ENCODE results near the gene GRIA3. TPM values are rescaled to one million over a fixed set of nuclear protein-coding genes. Genes with fewer than 3 reads are reported as not detected.

Gene GRIA3
- total RNA-seq, 1 experiment from 2014 or later: not detected

GRCh38 chrX:123184866-123185276 is 793 bp downstream of the GRIA3 start:
- no peak for DNase-seq (ENCODE audit: unreplicated experiment)
- Mint-ChIP-seq H3K4me3 (ENCODE audit: unreplicated experiment) (no peak overlapping the region), H3K4me1 (ENCODE audit: insufficient read depth, unreplicated experiment) (no peaks in the 10 kb centered on the region), H3K27ac (ENCODE audit: low read depth, unreplicated experiment) (no peak overlapping the region), H3K9me3 (ENCODE audit: unreplicated experiment) (peaks cover 14% of the 10 kb centered on the region), H3K36me3 (ENCODE audit: insufficient read depth, unreplicated experiment) (no peaks in the 10 kb centered on the region), H3K27me3 (ENCODE audit: insufficient read depth, unreplicated experiment) (no peaks in the 10 kb centered on the region)
- intact Hi-C loops (cut with micrococcal nuclease): no loop called here
- ChIA-PET CTCF (no interaction called here), POLR2A (no interaction called here)
- BruUV-seq (replicated peaks): no TSS peak
- TF ChIP-seq CTCF (IDR thresholded peaks at IDR 0.05; ENCODE audit: unreplicated experiment): no peak

- intact Hi-C loops (cut with micrococcal nuclease): no loop called here
- TF ChIP-seq CTCF (IDR thresholded peaks at IDR 0.05; ENCODE audit: unreplicated experiment): no peak
- Mint-ChIP-seq H3K36me3 (ENCODE audit: insufficient read depth, unreplicated experiment) (no peaks in the 10 kb centered on the region), H3K27me3 (ENCODE audit: insufficient read depth, unreplicated experiment) (no peaks in the 10 kb centered on the region), H3K4me1 (ENCODE audit: insufficient read depth, unreplicated experiment) (no peaks in the 10 kb centered on the region), H3K27ac (ENCODE audit: low read depth, unreplicated experiment) (no peak overlapping the region), H3K9me3 (ENCODE audit: unreplicated experiment) (peaks cover 14% of the 10 kb centered on the region), H3K4me3 (ENCODE audit: unreplicated experiment) (no peak overlapping the region)
- no TSS peak for BruUV-seq (replicated peaks)
- no peak for DNase-seq (ENCODE audit: unreplicated experiment)
- ChIA-PET POLR2A (no interaction called here), CTCF (no interaction called here)
Observed at GRCh38 chrX:123185721-123186120, 1.6 kb downstream of the GRIA3 start.

GRCh38 chrX:123186801-123187200 is 2.7 kb downstream of the GRIA3 start:
- DNase-seq (ENCODE audit: unreplicated experiment): no peak
- Mint-ChIP-seq H3K27ac (ENCODE audit: low read depth, unreplicated experiment) (no peak overlapping the region), H3K36me3 (ENCODE audit: insufficient read depth, unreplicated experiment) (no peaks in the 10 kb centered on the region), H3K4me3 (ENCODE audit: unreplicated experiment) (no peak overlapping the region), H3K4me1 (ENCODE audit: insufficient read depth, unreplicated experiment) (no peaks in the 10 kb centered on the region), H3K27me3 (ENCODE audit: insufficient read depth, unreplicated experiment) (no peaks in the 10 kb centered on the region), H3K9me3 (ENCODE audit: unreplicated experiment) (peaks cover 14% of the 10 kb centered on the region)
- intact Hi-C loops (cut with micrococcal nuclease): no loop called here
- ChIA-PET POLR2A (interaction anchor here (0.9 kb wide), 1 partner anchor 126 kb away, joined by 3 read pairs; no protein-coding TSS in a partner anchor), CTCF (no interaction called here)
- TF ChIP-seq CTCF (IDR thresholded peaks at IDR 0.05; ENCODE audit: unreplicated experiment): no peak
- BruUV-seq (replicated peaks): no TSS peak

- Mint-ChIP-seq H3K4me3 (ENCODE audit: unreplicated experiment) (no peak overlapping the region), H3K4me1 (ENCODE audit: insufficient read depth, unreplicated experiment) (no peaks in the 10 kb centered on the region), H3K36me3 (ENCODE audit: insufficient read depth, unreplicated experiment) (no peaks in the 10 kb centered on the region), H3K27ac (ENCODE audit: low read depth, unreplicated experiment) (no peak overlapping the region), H3K9me3 (ENCODE audit: unreplicated experiment) (peaks cover 10% of the 10 kb centered on the region), H3K27me3 (ENCODE audit: insufficient read depth, unreplicated experiment) (no peaks in the 10 kb centered on the region)
- no TSS peak for BruUV-seq (replicated peaks)
- POLR2A ChIA-PET: no interaction called here
- CTCF ChIA-PET: interaction anchor here (0.6 kb wide), 1 partner anchor 324 kb away, joined by 4 read pairs; no protein-coding TSS in a partner anchor
- peak; percentile 2 for DNase-seq (ENCODE audit: unreplicated experiment)
- TF ChIP-seq CTCF (IDR thresholded peaks at IDR 0.05; ENCODE audit: unreplicated experiment): no peak
- intact Hi-C loops (cut with micrococcal nuclease): no loop called here
Observed at GRCh38 chrX:123188081-123188480, 4.0 kb downstream of the GRIA3 start.
